MM.1S (cell line): ENCODE measurements around the gene EXOSC10.

ENCODE experiments used
- DNase-seq: peaks from one replicate; pipeline ENCODE4 v3.0.0-alpha.2; 2015
- H2AFZ ChIP-seq: fragments of 300-600 bp; sonication (generic); 2 replicates; pipeline ENCODE4 v1.6.0; 2016; ENCODE audit warnings: antibody characterized with exemption, low read length
- H3F3A ChIP-seq: fragments of 300-600 bp; sonication (generic); 2 replicates; pipeline ENCODE4 v1.6.1; 2016; ENCODE audit warnings: mild to moderate bottlenecking, antibody characterized with exemption, low read length, moderate library complexity, mixed read lengths; ENCODE audit not compliant: insufficient read depth
- H3K27ac ChIP-seq: fragments of 300-600 bp; sonication (generic); 2 replicates; pipeline ENCODE4 v1.5.1; 2016; ENCODE audit warnings: mild to moderate bottlenecking, low read length
- H3K27me3 ChIP-seq: fragments of 300-600 bp; sonication (generic); replicated peaks from 2 replicates; pipeline ENCODE4 v1.6.0; 2016; ENCODE audit warnings: low read length; ENCODE audit not compliant: insufficient read depth
- H3K36me3 ChIP-seq: fragments of 300-600 bp; sonication (generic); replicated peaks from 2 replicates; pipeline ENCODE4 v1.6.1; 2016; ENCODE audit warnings: mild to moderate bottlenecking, low read length, mixed read lengths; ENCODE audit not compliant: insufficient read depth
- H3K4me1 ChIP-seq: fragments of 300-600 bp; sonication (generic); 2 replicates; pipeline ENCODE4 v1.6.1; 2016; ENCODE audit warnings: low read length, mixed read lengths
- H3K4me2 ChIP-seq: fragments of 300-600 bp; sonication (generic); 2 replicates; pipeline ENCODE4 v1.6.0; 2016; ENCODE audit warnings: low read depth, low read length
- H3K4me3 ChIP-seq: fragments of 300-600 bp; sonication (generic); 2 replicates; pipeline ENCODE4 v1.5.1; 2016; ENCODE audit warnings: low read length, mixed read lengths
- H3K79me2 ChIP-seq: fragments of 300-600 bp; sonication (generic); 2 replicates; pipeline ENCODE4 v1.6.1; 2016; ENCODE audit warnings: mixed run types, low read length, mixed read lengths
- H3K9ac ChIP-seq: fragments of 300-600 bp; sonication (generic); 2 replicates; pipeline ENCODE4 v1.6.1; 2016; ENCODE audit warnings: low read length, mixed read lengths
- H3K9me2 ChIP-seq: fragments of 300-600 bp; sonication (generic); replicated peaks from 2 replicates; pipeline ENCODE4 v1.6.1; 2016; ENCODE audit warnings: mild to moderate bottlenecking, low read length, mixed read lengths; ENCODE audit not compliant: insufficient read depth
- H3K9me3 ChIP-seq: fragments of 300-600 bp; sonication (generic); replicated peaks from 2 replicates; pipeline ENCODE4 v1.6.1; 2016; ENCODE audit warnings: mild to moderate bottlenecking, low read length, mixed read lengths; ENCODE audit not compliant: insufficient read depth
- H4K20me1 ChIP-seq: fragments of 300-600 bp; sonication (generic); 2 replicates; pipeline ENCODE4 v1.6.1; 2016; ENCODE audit warnings: mild to moderate bottlenecking, low read length, moderate library complexity, mixed read lengths; ENCODE audit not compliant: insufficient read depth
- CTCF ChIP-seq: fragments of 300-600 bp; sonication (generic); IDR thresholded peaks from 2 replicates; pipeline ENCODE4 v1.5.1; 2016; ENCODE audit warnings: antibody characterized with exemption, low read length, mixed read lengths
- EZH2 ChIP-seq: fragments of 300-600 bp; sonication (generic); optimal IDR thresholded peaks from 2 replicates; pipeline ENCODE3; 2017; ENCODE audit warnings: low read depth, mild to moderate bottlenecking, antibody characterized with exemption, low read length, mixed read lengths
- EZH2phosphoT487 ChIP-seq: fragments of 300-600 bp; sonication (generic); IDR thresholded peaks from 2 replicates; pipeline ENCODE4 v1.6.1; 2018; ENCODE audit warnings: antibody characterized with exemption, low read length

The EXOSC10 gene

GRCh38 chr1:11125931-11126330 is 26.3 kb upstream of the EXOSC10 start:
- Histone ChIP-seq H2AFZ (no peak overlapping the region), H3K79me2 (no peaks in the 10 kb centered on the region), H3K9me2 (no peaks in the 10 kb centered on the region), H3K36me3 (peaks cover 10% of the 10 kb centered on the region), H3K27ac (no peak overlapping the region), H3K27me3 (no peaks in the 10 kb centered on the region), H3K4me2 (no peak overlapping the region), H3K4me1 (no peaks in the 10 kb centered on the region), H4K20me1 (no peaks in the 10 kb centered on the region; the same call in 1 of the 2 replicates), H3K9me3 (no peaks in the 10 kb centered on the region), H3K9ac (no peak overlapping the region), H3K4me3 (no peak overlapping the region), H3F3A (no peaks in the 10 kb centered on the region)
- TF ChIP-seq CTCF (no peak), EZH2 (no peak), EZH2phosphoT487 (no peak)
- no peak for DNase-seq

- H3K4me1 ChIP-seq, result no peaks in the 10 kb centered on the region
- no peaks in the 10 kb centered on the region for H3K79me2 ChIP-seq
- no peaks in the 10 kb centered on the region for H3F3A ChIP-seq
- H3K9me2 ChIP-seq, result no peaks in the 10 kb centered on the region
- no peaks in the 10 kb centered on the region; the same call in 1 of the 2 replicates for H4K20me1 ChIP-seq
- no peak overlapping the region for H2AFZ ChIP-seq
- H3K27me3 ChIP-seq, result no peaks in the 10 kb centered on the region
- no peak overlapping the region for H3K9ac ChIP-seq
- peaks cover 10% of the 10 kb centered on the region for H3K36me3 ChIP-seq
- H3K9me3 ChIP-seq, result no peaks in the 10 kb centered on the region
- no peak for TF ChIP-seq EZH2
- no peak for TF ChIP-seq CTCF
- H3K27ac ChIP-seq, result no peak overlapping the region
- H3K4me2 ChIP-seq, result no peak overlapping the region
- DNase-seq, result no peak
- no peak overlapping the region for H3K4me3 ChIP-seq
Measured at GRCh38 chr1:11124965-11125364, 25.3 kb upstream of the EXOSC10 start.

GRCh38 chr1:11116318-11116717 is 16.6 kb upstream of the EXOSC10 start:
- peaks cover 4% of the 10 kb centered on the region for H3K36me3 ChIP-seq
- no peaks in the 10 kb centered on the region for H3K27me3 ChIP-seq
- no peak overlapping the region for H3K4me3 ChIP-seq
- TF ChIP-seq EZH2phosphoT487 (no peak), EZH2 (no peak), CTCF (no peak)
- H3K4me2 ChIP-seq, result no peak overlapping the region
- H3K9ac ChIP-seq, result no peak overlapping the region
- H4K20me1 ChIP-seq, result no peaks in the 10 kb centered on the region
- H3K4me1 ChIP-seq, result no peaks in the 10 kb centered on the region
- H3K9me3 ChIP-seq, result no peaks in the 10 kb centered on the region
- no peaks in the 10 kb centered on the region for H3K79me2 ChIP-seq
- no peak for DNase-seq
- no peaks in the 10 kb centered on the region for H3K9me2 ChIP-seq
- no peak overlapping the region for H2AFZ ChIP-seq
- no peak overlapping the region for H3K27ac ChIP-seq
- H3F3A ChIP-seq, result no peaks in the 10 kb centered on the region
